GM21529 (cell line): ENCODE data around the gene HIPK3.
"Not testable (repeated sequence)": the region's sequence is repeated elsewhere in the genome, so short reads cannot be mapped to it uniquely, and the experiment has no call there.

Experiments
- ATAC-seq: cut with Tn5 transposase; IDR thresholded peaks from one replicate; pipeline ENCODE4 v1.9.1; 2021; ENCODE audit not compliant: unreplicated experiment

HIPK3 gene

DNA sequence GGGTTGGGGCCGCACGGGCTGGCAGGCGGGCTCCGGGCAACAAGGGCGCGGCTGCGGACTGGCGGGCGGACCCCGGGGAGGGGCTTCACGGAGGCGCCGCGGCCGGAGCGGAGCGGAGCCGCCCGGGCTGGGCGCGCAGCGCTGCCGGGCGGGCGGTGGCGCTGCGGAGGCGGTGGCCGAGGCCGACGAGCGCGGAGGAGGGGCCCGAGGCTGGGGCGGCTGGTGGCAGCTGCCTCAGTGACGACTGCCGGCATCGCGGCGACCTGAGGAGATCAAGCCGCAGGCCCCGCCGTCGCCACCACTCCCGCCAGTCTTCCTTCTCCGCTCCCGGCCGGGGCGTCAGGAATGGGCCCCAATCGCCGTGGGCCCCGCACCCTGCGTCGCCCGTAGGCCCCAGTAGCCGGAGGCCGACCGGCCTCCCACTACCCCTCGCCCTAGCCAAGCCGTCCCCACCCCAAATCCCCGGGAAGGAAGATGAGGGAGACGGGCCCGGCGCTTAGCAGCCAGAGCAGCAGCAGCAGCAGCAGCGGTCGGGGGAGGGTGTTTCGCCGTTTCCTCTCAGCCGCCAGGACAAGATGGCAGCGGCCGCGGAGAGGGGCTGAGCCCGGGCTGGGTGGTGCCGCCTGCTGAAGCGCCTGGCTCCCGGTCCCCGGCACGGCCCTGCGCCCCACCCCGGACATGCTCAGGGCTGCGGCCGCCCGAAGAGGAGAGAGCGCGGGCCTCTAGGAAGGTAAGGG is at the start of gene HIPK3:
Gene HIPK3 (plus strand): TSS at position 222 of the 737 bp plus-strand sequence.
- peak; percentile 78 for ATAC-seq

DNA sequence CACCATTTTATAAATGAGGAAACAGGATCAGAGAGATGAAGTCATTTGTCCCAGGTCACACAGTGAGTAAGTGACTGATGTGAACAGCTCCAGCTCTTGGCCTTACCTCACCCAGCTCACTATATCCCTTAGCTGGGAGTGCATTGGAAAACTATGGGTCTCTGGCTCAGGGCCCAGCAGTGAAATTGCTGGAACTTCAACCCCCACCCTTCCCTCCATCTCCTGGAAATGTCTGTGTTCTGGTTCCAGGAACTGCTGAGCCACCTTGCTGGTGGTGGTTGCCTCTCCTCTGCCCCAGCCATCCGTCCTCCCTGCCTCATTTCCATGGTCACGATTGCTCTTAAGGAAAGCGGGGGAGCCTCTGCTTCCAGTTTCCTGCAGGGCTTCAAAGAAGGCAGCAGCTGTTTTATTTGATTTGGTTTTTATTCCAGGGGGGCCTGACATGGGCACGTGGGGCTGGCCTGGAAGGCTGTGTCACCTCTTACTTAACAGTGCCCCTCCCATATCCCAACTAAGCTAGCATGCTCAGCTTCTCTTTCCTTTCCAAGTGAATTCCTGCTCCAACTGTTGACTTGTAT is 49.7 kb upstream of the HIPK3 start:
- no peak for ATAC-seq

DNA sequence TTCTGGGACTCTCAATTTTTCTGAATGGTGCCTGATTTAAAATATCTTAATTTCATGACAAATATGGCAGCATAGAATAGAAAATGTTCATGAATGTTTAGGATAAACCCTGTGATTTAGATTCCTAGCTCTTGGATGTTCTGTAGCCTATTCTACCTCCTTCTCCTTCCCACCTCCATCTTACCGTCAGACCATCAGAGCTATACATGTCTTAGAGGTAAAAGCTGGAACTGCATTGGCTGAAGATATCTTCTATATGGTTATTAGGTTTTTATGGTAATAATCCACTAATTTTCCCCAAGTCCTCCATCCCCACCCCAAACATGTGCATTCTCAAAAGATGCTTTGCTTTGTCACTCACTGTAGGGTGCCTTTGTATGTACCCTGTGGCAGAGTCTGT is 49.0 kb upstream of the HIPK3 start:
- no peak for ATAC-seq

DNA sequence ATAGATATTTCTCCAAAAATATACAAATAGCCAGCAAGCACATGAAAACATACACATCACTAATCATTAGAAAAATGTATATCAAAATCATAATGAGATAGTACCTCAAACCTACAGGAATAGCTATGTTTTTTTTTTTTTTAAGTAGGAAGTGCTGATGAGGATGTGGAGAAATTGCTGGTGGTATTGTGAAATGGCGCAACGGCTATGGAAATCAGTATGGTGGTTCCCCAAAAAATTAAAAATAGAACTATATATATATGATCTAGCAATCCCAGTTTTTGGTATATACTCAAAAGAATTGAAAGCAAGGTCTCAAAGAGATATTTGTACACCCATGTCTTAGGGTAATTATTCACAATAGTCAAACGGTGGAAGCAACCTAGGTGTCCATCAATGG is 46.0 kb upstream of the HIPK3 start:
- no peak for ATAC-seq

DNA sequence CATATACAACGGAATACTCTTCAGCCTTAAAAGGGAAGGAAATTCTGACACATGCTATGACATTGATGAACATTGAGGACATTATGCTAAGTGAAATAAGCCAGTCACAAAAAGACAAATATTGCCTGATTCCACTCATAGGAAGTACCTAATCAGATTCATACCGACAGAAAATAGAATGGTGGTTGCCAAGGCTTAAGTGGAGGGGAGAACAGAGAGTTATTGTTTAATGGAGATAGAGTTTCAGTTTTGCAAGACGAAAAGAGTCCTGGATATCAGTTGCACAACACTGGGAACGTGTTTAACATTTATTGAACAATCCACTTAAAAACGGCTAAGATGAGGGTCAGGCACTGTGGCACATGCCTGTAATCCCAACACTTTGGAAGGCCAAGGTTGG is 45.6 kb upstream of the HIPK3 start:
- ATAC-seq, result no peak

DNA sequence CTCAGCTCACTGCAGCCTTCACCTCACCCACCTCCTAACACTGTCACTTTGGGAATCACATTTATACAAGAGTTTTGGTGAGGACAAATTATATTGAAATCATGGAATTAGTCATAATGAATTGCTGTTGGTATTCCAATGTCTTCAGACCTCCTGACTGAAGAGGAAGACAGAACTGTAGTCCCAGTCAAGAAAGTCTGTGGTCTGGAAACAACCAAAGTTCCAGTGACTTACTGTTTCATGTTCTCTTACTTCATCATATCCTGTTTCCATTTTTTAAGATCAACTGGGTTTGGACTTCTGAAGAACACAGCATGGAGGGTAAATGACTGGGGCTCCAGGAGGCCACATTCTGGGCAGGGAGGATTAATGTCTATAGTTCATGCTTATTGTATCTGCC is 43.0 kb upstream of the HIPK3 start:
- ATAC-seq, result no peak

DNA sequence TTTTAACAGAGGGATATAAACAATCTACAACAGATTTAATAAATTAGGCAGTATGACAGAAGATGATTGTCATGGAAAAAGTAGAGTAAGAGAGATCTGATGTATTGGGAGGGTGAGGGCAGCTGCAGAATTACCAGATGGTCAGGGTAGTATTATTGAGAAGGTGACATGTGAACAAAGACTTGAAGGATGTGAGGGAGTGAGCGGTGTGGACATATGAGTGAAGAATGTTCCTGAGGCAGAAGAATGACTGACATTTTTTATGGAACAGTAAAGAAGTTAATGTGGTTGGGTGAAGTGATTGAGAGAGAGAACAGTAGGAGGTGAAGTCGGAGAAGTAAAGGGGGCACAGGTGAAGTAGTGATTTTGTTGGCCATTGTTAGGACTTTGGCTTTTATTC is 42.4 kb upstream of the HIPK3 start:
- ATAC-seq, result no peak

DNA sequence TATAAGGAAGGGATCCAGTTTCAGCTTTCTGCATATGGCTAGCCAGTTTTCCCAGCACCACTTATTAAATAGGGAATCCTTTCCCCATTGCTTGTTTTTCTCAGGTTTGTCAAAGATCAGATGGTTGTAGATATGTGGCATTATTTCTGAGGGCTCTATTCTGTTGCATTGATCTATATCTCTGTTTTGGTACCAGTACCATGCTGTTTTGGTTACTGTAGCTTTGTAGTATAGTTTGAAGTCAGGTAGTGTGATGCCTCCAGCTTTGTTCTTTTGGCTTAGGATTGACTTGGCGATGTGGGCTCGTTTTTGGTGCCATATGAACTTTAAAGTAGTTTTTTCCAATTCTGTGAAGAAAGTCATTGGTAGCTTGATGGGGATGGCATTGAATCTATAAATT is 40.5 kb upstream of the HIPK3 start:
- not testable (repeated sequence) for ATAC-seq

DNA sequence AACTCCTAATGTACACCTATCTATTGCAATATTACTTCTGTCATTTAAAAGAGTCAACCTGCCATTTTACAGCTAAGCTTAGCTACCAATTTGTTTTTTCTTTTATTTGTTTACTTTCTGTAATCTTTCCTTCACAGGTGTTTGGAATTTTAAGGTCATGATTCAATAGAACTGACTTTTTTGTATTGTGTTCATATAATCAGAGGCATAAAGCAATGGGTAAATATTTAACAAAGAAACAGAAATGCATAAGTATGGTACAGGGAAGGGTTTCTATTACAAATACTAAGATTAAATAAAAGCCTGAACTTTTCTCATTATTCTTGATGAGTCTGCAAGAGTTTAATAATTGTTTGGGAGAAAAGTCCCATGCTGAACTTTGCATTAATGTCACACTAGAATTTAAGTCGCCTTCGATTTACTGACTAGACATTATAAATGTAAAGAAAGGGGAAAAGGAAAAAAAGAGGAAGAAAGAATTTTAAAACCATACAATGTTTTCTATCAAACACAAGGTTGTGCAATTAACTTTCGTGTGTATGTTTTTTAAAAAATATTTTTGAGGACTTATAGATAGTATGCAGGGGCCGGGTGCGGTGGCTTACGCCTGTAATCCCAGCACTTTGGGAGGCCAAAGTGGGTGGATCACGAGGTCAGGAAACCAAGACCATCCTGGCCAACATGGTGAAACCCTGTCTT is 35.0 kb upstream of the HIPK3 start:
- ATAC-seq, result no peak

DNA sequence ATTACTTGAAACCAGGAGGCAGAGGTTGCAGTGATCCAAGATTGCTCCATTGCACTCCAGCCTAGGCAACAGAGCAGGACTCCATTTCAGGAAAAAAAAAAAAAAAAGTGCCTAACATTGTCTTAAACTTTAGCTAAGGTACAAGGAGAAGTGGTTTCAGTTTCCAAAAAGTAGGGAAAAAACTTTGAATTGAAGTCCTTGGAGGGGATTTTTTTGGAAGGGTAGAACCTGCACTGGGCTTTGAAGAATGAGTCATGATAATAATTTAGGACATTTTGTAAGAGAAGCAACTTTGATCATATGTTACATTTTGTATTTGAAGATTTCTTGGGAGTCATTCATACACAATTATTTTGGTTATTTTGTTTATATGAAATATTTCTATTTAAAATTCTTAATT is 31.8 kb upstream of the HIPK3 start:
- ATAC-seq, result no peak

DNA sequence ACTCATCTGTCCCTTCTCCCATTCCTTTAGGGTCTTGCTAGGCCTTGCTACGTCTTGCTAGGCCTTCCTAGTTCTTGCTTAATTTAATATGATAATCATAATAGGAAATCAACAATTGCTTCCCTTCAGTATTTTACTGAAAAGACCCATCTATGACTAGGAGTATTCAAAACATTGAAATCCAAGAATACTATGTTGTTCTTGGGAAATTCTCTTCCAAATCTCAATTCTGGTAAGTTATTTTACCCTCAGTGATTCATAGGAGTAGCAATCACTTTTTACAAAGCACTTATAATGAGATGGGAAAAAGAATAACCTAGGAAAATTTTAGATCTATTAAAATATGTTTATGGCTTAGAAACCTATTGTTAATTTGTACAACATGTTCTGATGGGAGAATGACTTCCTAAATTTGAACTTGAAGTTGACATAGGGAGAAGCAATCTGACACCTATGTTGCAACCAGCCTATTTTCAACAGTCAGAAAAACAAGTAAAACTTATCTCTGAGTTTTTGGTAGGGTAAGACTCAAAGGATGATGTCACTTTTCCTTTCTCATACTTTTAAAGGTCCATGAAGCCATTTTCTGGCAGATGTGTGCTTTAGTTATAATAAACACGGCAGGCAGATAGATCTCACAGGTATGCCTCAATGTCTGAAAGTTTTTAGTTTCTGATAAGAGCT is 29.5 kb upstream of the HIPK3 start:
- ATAC-seq, result no peak

DNA sequence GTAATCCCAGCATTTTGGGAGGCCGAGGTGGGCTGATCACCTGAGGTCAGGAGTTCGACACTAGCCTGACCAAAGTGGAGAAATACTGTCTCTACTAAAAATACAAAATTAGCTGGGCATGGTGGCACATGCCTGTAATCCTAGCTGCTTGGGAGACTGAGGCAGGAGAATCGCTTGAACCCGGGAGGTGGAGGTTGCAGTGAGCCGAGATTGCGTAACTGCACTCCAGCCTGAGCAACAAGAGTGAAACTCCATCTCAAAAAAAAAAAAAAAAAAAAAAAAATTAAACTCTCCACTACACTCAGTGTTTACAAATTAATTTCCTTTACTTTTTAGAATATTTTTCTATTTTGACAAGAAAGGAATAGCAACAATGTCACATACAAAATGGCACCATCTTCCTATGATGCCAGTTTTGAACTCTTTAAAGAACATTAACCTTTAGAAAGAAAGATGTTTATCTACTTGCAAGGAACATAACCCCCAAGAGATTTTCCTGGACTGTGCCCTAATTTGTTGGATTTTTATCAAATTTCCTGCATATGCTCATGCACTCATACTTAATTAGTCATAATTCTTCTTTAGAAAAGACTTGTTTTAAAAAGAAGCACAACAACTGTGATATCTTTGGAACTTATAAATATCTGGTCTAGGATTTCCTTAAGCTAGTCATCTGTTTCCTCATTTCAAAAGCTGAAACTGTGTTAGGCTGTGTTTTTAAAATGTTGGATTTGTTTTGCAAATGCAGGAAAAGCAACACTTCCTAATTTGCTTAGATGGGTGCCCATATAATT is 22.6 kb upstream of the HIPK3 start:
- ATAC-seq, result no peak

DNA sequence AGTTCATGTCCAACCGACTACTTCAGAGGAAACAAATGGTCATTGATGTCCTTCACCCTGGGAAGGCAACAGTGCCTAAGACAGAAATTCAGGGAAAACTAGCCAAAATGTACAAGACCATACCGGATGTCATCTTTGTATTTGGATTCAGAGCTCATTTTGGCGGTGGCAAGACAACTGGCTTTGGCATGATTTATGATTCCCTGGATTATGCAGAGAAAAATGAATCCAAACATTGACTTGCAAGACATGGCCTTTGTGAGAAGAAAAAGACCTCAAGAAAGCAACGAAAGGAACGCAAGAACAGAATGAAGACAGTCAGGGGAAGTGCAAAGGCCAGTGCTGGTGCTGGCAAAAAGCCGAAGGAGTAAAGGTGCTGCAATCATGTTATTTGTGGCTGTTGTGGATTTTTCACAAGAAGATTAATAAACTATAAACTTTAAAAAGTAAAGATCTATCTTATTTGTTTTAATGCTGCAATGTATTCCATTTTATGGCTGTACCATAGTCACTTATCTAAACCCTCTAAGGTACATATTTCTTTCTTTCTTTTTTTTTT is 20.1 kb upstream of the HIPK3 start:
- no peak for ATAC-seq

DNA sequence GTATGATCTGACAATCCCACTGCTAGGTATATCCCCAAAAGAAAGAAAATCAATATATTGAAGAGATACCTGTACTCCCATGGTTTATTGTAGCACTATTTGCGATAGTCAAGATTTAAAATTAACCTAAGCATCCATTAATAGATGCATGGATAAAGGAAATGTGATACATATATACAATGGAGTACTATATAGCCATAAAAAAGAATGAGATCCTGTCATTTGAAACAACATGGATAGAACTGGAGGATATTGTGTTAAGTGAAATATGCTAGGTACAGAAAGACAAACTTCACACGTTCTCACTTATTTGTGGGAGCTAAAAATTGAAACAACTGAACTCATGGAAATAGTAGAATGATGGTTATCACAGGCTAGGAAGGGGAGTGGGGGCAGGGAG is 14.6 kb upstream of the HIPK3 start:
- ATAC-seq, result no peak

DNA sequence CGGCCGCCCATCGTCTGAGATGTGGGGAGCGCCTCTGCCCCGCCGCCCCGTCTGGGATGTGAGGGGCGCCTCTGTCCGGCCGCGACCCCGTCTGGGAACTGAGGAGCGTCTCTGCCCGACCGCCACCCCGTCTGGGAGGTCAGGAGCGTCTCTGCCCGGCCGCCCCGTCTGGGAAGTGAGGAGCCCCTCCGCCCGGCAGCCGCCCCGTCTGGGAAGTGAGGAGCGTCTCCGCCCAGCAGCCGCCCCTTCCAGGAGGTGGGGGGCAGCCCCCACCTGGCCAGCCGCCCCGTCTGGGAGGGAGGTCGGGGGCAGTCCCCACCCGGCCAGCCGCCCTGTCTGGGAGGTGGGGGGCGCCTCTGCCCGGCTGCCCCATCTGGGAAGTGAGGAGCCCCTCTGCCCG is 13.5 kb upstream of the HIPK3 start:
- not testable (repeated sequence) for ATAC-seq

DNA sequence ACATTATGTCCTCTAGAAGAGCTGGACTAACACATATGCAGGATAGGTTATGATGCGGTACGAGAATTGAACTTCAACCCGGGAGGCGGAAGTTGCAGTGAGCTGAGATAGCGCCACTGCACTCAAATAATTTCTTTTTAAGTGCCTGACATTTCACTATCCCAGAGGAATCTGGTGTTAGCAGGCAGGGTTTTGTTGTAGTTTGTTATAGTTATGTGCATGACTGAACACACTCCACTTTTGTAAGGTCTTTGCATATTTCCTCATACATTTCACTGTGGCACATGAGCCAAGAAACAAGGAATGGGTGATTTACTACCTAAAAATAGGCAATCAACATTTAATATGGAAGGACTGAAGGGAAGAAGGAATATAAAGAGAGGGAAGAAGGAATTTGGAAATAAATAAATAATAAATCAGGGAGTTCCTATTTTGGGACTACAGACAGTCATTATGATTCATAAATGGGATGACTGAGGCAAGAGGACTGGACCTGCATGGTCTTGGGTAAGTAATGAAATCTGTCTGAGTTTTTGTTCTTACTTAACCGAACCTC is 8.7 kb upstream of the HIPK3 start:
- ATAC-seq, result no peak

DNA sequence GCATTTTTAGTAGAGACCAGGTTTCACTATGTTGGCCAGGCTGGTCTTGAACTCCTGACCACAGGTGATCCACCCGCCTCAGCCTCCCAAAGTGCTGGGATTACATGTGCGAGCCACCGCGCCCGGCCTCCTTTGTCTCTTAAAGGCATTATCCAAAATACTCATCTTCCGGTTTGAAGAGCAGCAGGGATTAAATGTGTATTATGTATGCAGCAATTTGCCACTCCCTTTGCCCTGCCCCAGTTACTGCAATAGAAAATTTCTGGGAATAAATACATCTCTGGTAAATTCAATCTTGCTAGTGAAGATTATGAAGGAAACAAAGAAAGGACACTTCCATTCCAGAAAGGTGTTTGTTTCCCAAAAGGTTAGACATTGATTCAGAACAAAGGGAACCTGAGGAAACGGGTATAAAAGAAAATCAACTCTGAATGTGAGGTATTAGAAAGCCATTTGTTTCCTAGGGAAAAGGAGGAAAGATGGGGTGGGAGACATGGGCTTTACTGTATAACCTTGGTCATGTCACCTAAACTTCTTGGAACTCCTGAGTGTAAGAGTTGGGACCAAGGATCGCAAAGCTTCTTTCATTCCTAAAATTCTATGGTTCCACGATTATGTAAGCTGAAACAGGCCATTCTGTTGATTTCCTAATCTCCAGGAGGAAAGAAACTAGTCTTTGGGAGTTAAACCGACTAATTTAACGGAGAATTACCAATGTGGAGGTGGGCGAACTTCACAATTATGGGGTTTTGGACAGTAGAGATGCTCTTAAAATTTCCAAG is 959 bp upstream of the HIPK3 start:
- no peak for ATAC-seq

DNA sequence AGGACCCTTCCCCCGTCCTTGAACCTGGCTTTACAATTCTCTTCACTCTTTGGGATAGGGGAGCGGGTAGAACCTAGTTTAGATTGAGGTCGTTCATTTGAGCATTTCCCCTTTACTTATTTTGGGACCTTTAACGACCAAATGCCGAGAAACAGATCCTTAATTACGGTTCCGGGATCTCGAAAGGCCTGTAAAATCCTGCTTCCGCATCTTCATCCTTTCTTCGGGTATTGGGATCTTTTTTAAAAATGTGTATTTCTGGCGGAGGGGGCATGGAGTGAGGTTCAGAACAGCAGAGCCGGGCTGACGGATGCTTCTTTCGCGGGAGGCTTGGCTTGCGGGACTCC is 395 bp upstream of the HIPK3 start:
- ATAC-seq, result no peak

DNA sequence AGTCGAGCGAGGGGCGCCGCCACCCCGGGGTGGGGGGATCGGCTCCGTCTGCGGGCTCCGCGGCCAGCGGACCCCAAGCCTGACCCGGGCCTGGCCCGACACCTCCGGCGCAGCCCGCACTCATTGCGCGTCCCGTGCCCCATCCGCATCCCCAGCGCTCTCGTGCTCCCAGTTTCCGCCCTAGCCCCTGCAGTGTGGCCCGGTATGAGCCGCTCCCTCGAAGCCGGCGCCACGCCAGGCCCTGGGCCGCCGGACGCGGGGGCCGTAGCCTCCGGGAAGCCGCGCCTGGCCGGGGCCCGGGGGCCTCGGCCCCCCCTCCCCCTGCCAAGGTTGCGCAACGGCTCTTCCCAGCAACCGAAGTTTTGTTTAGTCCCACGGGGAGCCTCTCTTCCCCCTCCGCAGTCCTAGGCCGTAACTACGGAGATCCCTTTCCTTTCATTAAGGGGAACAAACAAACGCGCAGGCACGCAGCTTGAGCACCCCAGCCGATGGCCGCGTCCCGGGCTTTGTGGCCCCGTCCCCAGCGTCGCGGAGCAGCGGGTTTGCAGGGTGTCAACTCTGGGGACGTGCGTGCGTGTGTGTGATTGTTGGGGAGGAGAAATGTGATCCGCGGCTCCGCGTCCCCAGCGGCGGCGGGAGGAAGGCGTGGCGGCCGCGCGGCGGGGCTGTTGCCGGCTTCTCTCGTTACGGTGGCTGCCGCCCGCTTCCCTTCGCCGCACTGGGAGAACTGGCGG is 883 bp downstream of the HIPK3 start:
- ATAC-seq, result peak; percentile 39
